ENCODE data around the gene HADH.
"Not testable (repeated sequence)": the region's sequence is repeated elsewhere in the genome, so short reads cannot be mapped to it uniquely, and the experiment has no call there.

Gene HADH

GRCh38 chr4:108033348-108033747 lies 43.7 kb downstream of the HADH start:
- no peak for DNase-seq

GRCh38 chr4:108034565-108034964 lies 44.9 kb downstream of the HADH start:
- no peak for DNase-seq

- DNase-seq: no peak
Measured at GRCh38 chr4:108035691-108036090, 46.0 kb downstream of the HADH start.

GRCh38 chr4:108036213-108036612 lies 46.5 kb downstream of the HADH start:
- no peak for DNase-seq

- DNase-seq: no peak
Measured at GRCh38 chr4:108037884-108038283, 48.2 kb downstream of the HADH start.

- no peak for DNase-seq
Measured at GRCh38 chr4:108042927-108043326, 53.2 kb downstream of the HADH start.

- DNase-seq: no peak
Measured at GRCh38 chr4:108043526-108043925, 53.8 kb downstream of the HADH start.

- DNase-seq: no peak
Measured at GRCh38 chr4:108044951-108045686, 55.4 kb downstream of the HADH start.

- no peak for DNase-seq
Measured at GRCh38 chr4:108045687-108046024, 56.0 kb downstream of the HADH start.

GRCh38 chr4:108047199-108047598 lies 57.5 kb downstream of the HADH start:
- DNase-seq: no peak

GRCh38 chr4:108048157-108048556 lies 58.5 kb downstream of the HADH start:
- DNase-seq: no peak

GRCh38 chr4:108048997-108049396 lies 59.3 kb downstream of the HADH start:
- DNase-seq: no peak

GRCh38 chr4:108049406-108049805 lies 59.7 kb downstream of the HADH start:
- no peak for DNase-seq

- not testable (repeated sequence) for DNase-seq
Measured at GRCh38 chr4:108050166-108051111, 60.8 kb downstream of the HADH start.

- no peak for DNase-seq
Measured at GRCh38 chr4:108051343-108051742, 61.7 kb downstream of the HADH start.

GRCh38 chr4:108052558-108053120 lies 63.0 kb downstream of the HADH start:
- no peak for DNase-seq

- DNase-seq: no peak
Measured at GRCh38 chr4:108053251-108053711, 63.6 kb downstream of the HADH start.

- DNase-seq: no peak
Measured at GRCh38 chr4:108054025-108054638, 64.4 kb downstream of the HADH start.

- DNase-seq: no peak
Measured at GRCh38 chr4:108055787-108056186, 66.1 kb downstream of the HADH start.

- no peak for DNase-seq
Measured at GRCh38 chr4:108056418-108056817, 66.7 kb downstream of the HADH start.

- no peak for DNase-seq
Measured at GRCh38 chr4:108058685-108059440, 69.2 kb downstream of the HADH start.

GRCh38 chr4:108060164-108060563 lies 70.5 kb downstream of the HADH start:
- DNase-seq: peak; percentile 61 to 84

Measured in Kasumi-1 (cell line).